Stimulated activated memory B cell treated with anti-CD40 and anti-IgM and Interleukin-4, amounts not matched to agents 10 μg/mL and 1 μg/mL and 100 μg/mL, for 72 hours (primary cell): ENCODE measurements around the gene TUT1.
"Not testable (repeated sequence)": the region's sequence is repeated elsewhere in the genome, so short reads cannot be mapped to it uniquely, and the experiment has no call there.

Source experiments
- ATAC-seq: fragments of 150-1000 bp; cut with Tn5 transposase; 2 replicates; pipeline ENCODE4 v1.10.0; 2021
- H3K27ac Mint-ChIP-seq: one replicate; pipeline ENCODE4 v1.8.0; 2022; ENCODE audit warnings: mild to moderate bottlenecking, mixed read lengths
- H3K27me3 Mint-ChIP-seq: one replicate; pipeline ENCODE4 v1.8.0; 2022; ENCODE audit warnings: mixed read lengths
- H3K36me3 Mint-ChIP-seq: one replicate; pipeline ENCODE4 v1.8.0; 2022; ENCODE audit warnings: mixed read lengths
- H3K4me1 Mint-ChIP-seq: one replicate; pipeline ENCODE4 v1.8.0; 2022; ENCODE audit warnings: mixed read lengths
- H3K4me3 Mint-ChIP-seq: one replicate; pipeline ENCODE4 v1.8.0; 2022; ENCODE audit warnings: mild to moderate bottlenecking, moderate library complexity, mixed read lengths
- H3K9me3 Mint-ChIP-seq: one replicate; pipeline ENCODE4 v1.8.0; 2022; ENCODE audit warnings: mixed read lengths

TUT1 gene, protein sequence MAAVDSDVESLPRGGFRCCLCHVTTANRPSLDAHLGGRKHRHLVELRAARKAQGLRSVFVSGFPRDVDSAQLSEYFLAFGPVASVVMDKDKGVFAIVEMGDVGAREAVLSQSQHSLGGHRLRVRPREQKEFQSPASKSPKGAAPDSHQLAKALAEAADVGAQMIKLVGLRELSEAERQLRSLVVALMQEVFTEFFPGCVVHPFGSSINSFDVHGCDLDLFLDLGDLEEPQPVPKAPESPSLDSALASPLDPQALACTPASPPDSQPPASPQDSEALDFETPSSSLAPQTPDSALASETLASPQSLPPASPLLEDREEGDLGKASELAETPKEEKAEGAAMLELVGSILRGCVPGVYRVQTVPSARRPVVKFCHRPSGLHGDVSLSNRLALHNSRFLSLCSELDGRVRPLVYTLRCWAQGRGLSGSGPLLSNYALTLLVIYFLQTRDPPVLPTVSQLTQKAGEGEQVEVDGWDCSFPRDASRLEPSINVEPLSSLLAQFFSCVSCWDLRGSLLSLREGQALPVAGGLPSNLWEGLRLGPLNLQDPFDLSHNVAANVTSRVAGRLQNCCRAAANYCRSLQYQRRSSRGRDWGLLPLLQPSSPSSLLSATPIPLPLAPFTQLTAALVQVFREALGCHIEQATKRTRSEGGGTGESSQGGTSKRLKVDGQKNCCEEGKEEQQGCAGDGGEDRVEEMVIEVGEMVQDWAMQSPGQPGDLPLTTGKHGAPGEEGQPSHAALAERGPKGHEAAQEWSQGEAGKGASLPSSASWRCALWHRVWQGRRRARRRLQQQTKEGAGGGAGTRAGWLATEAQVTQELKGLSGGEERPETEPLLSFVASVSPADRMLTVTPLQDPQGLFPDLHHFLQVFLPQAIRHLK

GRCh38 chr11:62591448-62592145, at the start of gene TUT1:
TUT1 (minus strand) TSS chr11:62591523; CDS start chr11:62591485, 38 bp downstream.
- Mint-ChIP-seq H3K27ac (peak within 1 kb of the TSS; percentile 93), H3K4me3 (peak within 1 kb of the TSS; percentile 97), H3K27me3 (no peaks in the 10 kb centered on the region), H3K9me3 (no peaks in the 10 kb centered on the region), H3K4me1 (peaks cover 44% of the 10 kb centered on the region), H3K36me3 (peaks cover 37% of the 10 kb centered on the region)
- ATAC-seq: peak; percentile 98

DNA sequence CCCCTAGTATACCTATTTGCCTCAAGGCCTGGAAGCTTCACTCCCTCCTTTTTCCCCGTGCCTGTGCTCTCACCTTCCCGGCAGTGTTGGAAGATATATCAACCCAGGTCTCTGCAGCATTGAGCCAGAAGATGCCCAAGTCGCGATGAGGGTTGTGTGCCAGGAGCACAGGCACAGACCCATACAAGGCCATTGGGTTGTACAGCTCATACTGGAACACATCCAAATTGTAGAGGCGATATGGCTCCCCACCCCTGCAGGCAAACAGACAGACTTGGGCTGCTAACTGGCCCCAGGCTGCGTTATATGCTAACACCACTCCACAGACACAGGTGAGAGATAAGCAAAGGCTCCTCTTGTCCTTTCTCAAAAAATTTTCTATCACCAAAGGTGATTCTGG, 41.2 kb upstream of the TUT1 start:
- no peak for ATAC-seq
- Mint-ChIP-seq H3K4me3 (no peak overlapping the region), H3K36me3 (peaks cover 79% of the 10 kb centered on the region), H3K27ac (peak overlapping the region; percentile 49), H3K27me3 (no peaks in the 10 kb centered on the region), H3K4me1 (peaks cover under 1% of the 10 kb centered on the region), H3K9me3 (no peaks in the 10 kb centered on the region)

- ATAC-seq: no peak
- Mint-ChIP-seq H3K27ac (no peak overlapping the region), H3K4me3 (no peak overlapping the region)
Measured at GRCh38 chr11:62627713-62628112, 36.4 kb upstream of the TUT1 start.

GRCh38 chr11:62622476-62623089, 31.3 kb upstream of the TUT1 start:
- H3K4me3 Mint-ChIP-seq: peak overlapping the region; percentile 93

More at GRCh38 chr11:62627713-62628112, 36.4 kb upstream of the TUT1 start:
- Mint-ChIP-seq H3K36me3 (peaks cover 72% of the 10 kb centered on the region), H3K4me1 (no peaks in the 10 kb centered on the region), H3K27me3 (no peaks in the 10 kb centered on the region), H3K9me3 (no peaks in the 10 kb centered on the region)

DNA sequence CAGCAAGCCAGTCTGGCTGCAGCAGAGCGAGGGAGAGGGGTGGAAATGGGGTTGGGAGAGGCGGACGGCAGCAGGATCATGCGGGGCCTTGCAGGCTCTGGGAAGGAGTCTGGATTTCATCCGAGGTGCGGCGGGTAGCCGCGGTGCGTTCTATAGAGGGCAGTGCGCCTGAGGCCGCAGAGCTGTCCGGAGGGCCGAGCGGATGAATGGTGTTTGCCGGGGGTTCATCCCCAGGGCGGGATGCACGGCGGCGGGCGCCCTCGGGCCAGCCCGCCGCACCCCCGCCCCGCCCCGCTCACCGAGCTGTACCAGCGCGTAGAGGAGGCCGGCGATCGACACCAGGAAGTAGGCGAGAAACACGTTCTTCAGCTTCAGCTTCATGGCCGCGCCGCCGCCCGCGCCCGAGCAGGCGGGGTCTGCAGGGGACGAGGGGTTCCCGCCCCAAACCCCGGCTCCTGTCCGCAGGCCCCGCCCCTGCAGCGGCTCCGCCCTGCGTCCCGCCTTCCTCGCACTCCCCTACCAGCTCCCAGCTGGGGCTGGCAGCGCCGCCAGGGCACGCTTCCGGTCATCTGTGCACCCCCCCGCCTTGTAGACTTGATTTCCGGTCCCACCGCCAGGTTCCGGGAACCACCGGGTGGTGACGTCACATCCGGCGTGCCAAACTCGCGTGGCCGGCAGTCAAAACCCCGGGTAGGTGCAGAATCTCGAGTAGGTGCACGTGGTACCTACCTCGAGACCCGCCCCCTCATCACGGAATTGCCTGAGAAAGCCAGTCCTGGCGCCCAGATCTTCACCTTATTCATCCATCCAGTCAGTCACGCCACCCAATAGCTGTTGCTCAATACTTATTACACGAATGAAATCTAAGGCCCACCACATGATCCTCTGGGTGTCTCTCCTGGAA, 30.5 kb upstream of the TUT1 start, which contains the start of gene B3GAT3:
Gene B3GAT3, minus strand, starts transcription at position 420 of the 904 bp plus-strand sequence. Its CDS starts 39 bp downstream, at position 381.
- H3K4me3 Mint-ChIP-seq: peak within 1 kb of the TSS; percentile 93
- peak; percentile 99 for ATAC-seq
- H3K27me3 Mint-ChIP-seq: no peaks in the 10 kb centered on the region
- peaks cover 16% of the 10 kb centered on the region for H3K4me1 Mint-ChIP-seq
- no peaks in the 10 kb centered on the region for H3K9me3 Mint-ChIP-seq
- peak within 1 kb of the TSS; percentile 90 for H3K27ac Mint-ChIP-seq
- H3K36me3 Mint-ChIP-seq: peaks cover 24% of the 10 kb centered on the region

More at GRCh38 chr11:62622476-62623089, 31.3 kb upstream of the TUT1 start:
- Mint-ChIP-seq H3K4me1 (peaks cover 16% of the 10 kb centered on the region), H3K9me3 (no peaks in the 10 kb centered on the region), H3K36me3 (peaks cover 23% of the 10 kb centered on the region), H3K27me3 (no peaks in the 10 kb centered on the region), H3K27ac (peak overlapping the region; percentile 90)
- no peak for ATAC-seq

- no peak for ATAC-seq
- Mint-ChIP-seq H3K27me3 (no peaks in the 10 kb centered on the region), H3K9me3 (no peaks in the 10 kb centered on the region), H3K27ac (peak overlapping the region; percentile 90), H3K4me1 (peaks cover 16% of the 10 kb centered on the region), H3K4me3 (peak overlapping the region; percentile 93), H3K36me3 (peaks cover 24% of the 10 kb centered on the region)
Measured at GRCh38 chr11:62621027-62621566, 29.8 kb upstream of the TUT1 start.

DNA sequence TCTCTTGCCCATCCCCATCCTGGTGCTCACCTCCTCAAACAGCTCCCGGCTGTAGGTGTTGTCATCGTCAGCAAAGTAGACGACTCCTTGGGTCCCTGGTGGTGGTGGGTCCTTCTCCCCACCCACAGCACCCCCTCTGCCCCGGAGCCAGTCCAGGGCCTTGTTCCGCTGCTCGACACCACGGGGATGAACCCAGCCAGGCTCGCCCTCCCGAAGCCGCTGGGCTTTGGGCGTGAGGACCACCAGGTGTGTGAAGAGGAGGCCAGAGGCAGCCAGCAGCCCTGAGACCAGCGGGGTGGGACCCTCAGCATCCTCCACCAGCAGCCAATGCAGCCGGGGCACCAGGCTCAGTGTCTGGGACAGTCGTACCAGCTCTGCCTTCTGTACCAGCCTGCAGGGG, 25.6 kb upstream of the TUT1 start:
- Mint-ChIP-seq H3K36me3 (peaks cover 22% of the 10 kb centered on the region), H3K4me1 (peaks cover 17% of the 10 kb centered on the region), H3K27ac (peak overlapping the region; percentile 51)
- H3K27me3 Mint-ChIP-seq, ATAC-seq, H3K4me3 Mint-ChIP-seq, H3K9me3 Mint-ChIP-seq: not testable (repeated sequence)

DNA sequence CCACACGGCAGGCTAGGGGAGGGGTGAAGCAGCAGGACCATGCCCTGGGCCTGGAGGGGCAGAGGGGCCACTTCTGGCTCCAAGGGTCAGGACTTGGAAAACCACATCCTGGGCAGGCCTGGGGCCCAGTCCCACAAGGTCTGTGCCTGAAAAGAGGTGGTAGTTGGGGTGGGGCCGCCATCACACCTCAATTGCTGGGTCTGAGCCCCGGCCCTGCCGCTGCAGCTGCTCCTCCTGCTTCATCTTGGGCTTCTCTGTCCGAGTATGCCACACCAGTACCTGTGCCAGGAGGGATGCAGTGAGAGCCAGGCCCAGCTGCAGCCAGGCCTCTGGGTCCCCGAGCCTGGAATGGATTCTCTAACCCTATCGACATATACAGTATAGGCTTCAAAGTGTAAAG, 24.2 kb upstream of the TUT1 start:
- H3K4me3 Mint-ChIP-seq: no peak overlapping the region
- H3K36me3 Mint-ChIP-seq: peaks cover 22% of the 10 kb centered on the region
- H3K9me3 Mint-ChIP-seq: no peaks in the 10 kb centered on the region
- no peak overlapping the region for H3K27ac Mint-ChIP-seq
- H3K27me3 Mint-ChIP-seq: no peaks in the 10 kb centered on the region
- peaks cover 21% of the 10 kb centered on the region for H3K4me1 Mint-ChIP-seq
- no peak for ATAC-seq

- no peaks in the 10 kb centered on the region for H3K9me3 Mint-ChIP-seq
- H3K4me3 Mint-ChIP-seq: no peak overlapping the region
- H3K4me1 Mint-ChIP-seq: peaks cover 23% of the 10 kb centered on the region
- ATAC-seq: no peak
- peaks cover 25% of the 10 kb centered on the region for H3K36me3 Mint-ChIP-seq
- peak overlapping the region; percentile 94 for H3K27ac Mint-ChIP-seq
- H3K27me3 Mint-ChIP-seq: no peaks in the 10 kb centered on the region
Measured at GRCh38 chr11:62614275-62614674, 23.0 kb upstream of the TUT1 start.

DNA sequence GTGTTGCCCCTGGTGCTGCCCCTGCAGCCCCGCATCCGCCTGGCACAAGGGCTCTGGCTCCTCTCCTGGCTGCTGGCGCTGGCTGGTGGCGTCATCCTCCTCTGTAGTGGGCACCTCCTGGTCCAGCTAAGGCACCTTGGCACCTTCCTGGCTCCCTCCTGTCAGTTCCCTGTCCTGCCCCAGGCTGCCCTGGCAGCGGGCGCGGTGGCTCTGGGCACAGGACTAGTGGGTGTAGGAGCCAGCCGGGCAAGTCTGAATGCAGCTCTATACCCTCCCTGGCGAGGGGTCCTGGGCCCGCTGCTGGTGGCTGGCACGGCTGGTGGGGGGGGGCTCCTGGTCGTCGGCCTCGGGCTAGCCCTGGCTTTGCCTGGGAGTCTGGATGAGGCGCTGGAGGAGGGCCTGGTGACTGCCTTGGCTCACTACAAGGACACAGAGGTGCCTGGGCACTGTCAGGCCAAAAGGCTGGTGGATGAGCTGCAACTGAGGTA, 22.0 kb upstream of the TUT1 start:
- Mint-ChIP-seq H3K36me3 (peaks cover 33% of the 10 kb centered on the region), H3K9me3 (no peaks in the 10 kb centered on the region), H3K27me3 (no peaks in the 10 kb centered on the region), H3K4me3 (peak overlapping the region; percentile 66), H3K4me1 (peaks cover 31% of the 10 kb centered on the region), H3K27ac (peak overlapping the region; percentile 94)
- ATAC-seq: no peak

- Mint-ChIP-seq H3K27ac (peak within 1 kb of the TSS; percentile 94), H3K36me3 (peaks cover 40% of the 10 kb centered on the region), H3K4me1 (peaks cover 38% of the 10 kb centered on the region), H3K4me3 (peak within 1 kb of the TSS; percentile 97), H3K27me3 (no peaks in the 10 kb centered on the region), H3K9me3 (no peaks in the 10 kb centered on the region)
- peak; percentile 88 for ATAC-seq
Measured at GRCh38 chr11:62612366-62613290, 21.3 kb upstream of the TUT1 start, which contains the start of the genes EML3 and ROM1. EML3 (minus strand) TSS chr11:62612775; CDS start chr11:62612457, 318 bp downstream. ROM1 (plus strand) TSS chr11:62613257; CDS start chr11:62613282, 25 bp downstream.

DNA sequence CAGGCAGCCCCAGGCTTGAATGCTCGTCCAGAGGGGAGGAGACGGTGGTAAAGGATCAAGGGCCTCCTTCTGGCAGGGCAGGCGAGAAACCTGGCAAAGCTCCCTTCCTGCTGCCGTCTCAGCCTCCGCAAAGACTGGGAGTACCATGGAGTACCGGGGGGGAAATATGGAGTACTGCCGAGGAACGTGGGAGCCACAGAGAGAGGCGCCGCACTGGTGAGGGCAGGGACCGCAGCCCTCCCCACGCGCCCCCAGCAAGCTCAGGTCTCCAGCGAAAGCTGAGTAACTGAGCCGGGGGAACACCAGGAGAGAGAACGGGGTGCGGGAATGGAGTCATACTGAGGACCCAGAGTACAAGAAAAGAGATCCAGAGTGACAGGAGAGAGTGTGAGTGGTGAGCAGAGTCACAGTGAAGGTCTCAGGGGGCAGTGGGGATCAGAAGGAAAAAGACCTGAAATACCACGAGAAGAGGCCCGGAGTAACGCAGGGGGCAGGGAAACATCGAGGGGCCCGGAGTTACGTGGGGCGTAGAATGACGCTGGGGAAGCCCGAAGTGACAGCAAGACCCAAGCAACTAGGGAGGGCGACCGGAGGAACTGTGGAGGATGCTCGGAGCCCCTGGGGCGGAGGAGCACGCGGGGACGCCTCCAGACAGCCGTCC, 20.5 kb upstream of the TUT1 start:
- H3K4me1 Mint-ChIP-seq: peaks cover 42% of the 10 kb centered on the region
- H3K27me3 Mint-ChIP-seq: no peaks in the 10 kb centered on the region
- peak overlapping the region; percentile 97 for H3K4me3 Mint-ChIP-seq
- H3K9me3 Mint-ChIP-seq: no peaks in the 10 kb centered on the region
- peaks cover 39% of the 10 kb centered on the region for H3K36me3 Mint-ChIP-seq
- H3K27ac Mint-ChIP-seq: peak overlapping the region; percentile 94
- ATAC-seq: peak; percentile 58
